H1 (cell line): Measurements from ENCODE around the gene TMEM151B.

Experiments used
- EGR1 ChIP-seq: IDR thresholded peaks from 2 replicates; pipeline ENCODE4 v1.6.1; 2011; ENCODE audit warnings: low read depth, low read length, borderline replicate concordance
- RBBP5 ChIP-seq: IDR thresholded peaks from 2 replicates; pipeline ENCODE4 v1.7.1; 2012; ENCODE audit warnings: low read depth, mild to moderate bottlenecking, inconsistent platforms, low read length, moderate library complexity, borderline replicate concordance
- TBP ChIP-seq: IDR thresholded peaks from 2 replicates; pipeline ENCODE4 v1.6.1; 2011; ENCODE audit warnings: low read depth, low read length, improper control_type of control experiment
- TF ChIP-seq, protein P1 (sequence below), 3 experiments: IDR thresholded peaks; 1 replicate in 2 of 3; 2 replicates in 1 of 3; pipeline versions ENCODE4 v1.5.1 to v1.6.1; 2011; ENCODE audit warnings: low read length in 3 of 3, mild to moderate bottlenecking in 3 of 3, inconsistent platforms in 2 of 3, low read depth in 1 of 3, moderate library complexity in 1 of 3; ENCODE audit not compliant: insufficient read depth in 1 of 3; ENCODE audit errors: control extremely low read depth in 1 of 3

DNA sequence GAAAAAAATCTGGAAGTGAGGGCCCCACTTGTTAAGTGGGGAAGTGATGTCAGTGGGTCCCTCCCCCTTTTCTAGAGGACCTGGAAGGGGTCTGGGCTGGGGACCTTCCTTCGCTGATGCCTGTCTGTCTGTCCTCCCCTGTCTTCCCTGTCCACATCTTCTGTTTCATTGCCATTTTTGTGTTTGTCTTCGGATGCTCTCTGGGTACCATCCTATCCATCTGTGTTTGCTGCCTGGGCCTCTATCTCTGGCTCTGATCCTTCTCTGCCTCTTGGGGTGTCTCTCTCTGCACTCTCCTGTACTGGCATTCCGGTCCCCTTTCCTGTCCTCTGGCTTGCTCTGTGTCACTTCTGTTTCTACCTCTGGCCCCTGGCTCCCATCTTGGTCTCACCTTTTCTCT, 2.3 kb downstream of the TMEM151B start:
- TF ChIP-seq, protein P1, sequence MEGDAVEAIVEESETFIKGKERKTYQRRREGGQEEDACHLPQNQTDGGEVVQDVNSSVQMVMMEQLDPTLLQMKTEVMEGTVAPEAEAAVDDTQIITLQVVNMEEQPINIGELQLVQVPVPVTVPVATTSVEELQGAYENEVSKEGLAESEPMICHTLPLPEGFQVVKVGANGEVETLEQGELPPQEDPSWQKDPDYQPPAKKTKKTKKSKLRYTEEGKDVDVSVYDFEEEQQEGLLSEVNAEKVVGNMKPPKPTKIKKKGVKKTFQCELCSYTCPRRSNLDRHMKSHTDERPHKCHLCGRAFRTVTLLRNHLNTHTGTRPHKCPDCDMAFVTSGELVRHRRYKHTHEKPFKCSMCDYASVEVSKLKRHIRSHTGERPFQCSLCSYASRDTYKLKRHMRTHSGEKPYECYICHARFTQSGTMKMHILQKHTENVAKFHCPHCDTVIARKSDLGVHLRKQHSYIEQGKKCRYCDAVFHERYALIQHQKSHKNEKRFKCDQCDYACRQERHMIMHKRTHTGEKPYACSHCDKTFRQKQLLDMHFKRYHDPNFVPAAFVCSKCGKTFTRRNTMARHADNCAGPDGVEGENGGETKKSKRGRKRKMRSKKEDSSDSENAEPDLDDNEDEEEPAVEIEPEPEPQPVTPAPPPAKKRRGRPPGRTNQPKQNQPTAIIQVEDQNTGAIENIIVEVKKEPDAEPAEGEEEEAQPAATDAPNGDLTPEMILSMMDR (IDR thresholded peaks at IDR 0.05; ENCODE audit: control extremely low read depth in 1 of 3, insufficient read depth in 1 of 3, low read depth in 1 of 3, low read length in 3 of 3) = no peak
- TF ChIP-seq TBP (no peak), RBBP5 (no peak), EGR1 (no peak)
